HepG2 (cell line): Measurements from ENCODE around the gene FCAMR. TPM values are rescaled to one million over a fixed set of nuclear protein-coding genes. Genes with fewer than 3 reads are reported as not detected.

Experiments used
- ATAC-seq: fragments of 200-7000 bp; cut with Tn5 transposase; 3 replicates; pipeline ENCODE4 v1.9.1; 2020; ENCODE audit warnings: mild to moderate bottlenecking, moderate library complexity
- BruUV-seq: library from RNA; stranded (reverse); fragments of 400-500 nt; replicated peaks from 2 replicates; lab custom pipeline; 2021; lab: Mats Ljungman, UMichigan
- CTCF ChIA-PET: fragments of 300-600 bp; formaldehyde crosslinking; extraction: SDS; loops from one replicate; lab custom pipeline; 2021; ENCODE audit warnings: low total read pairs, inconsistent platforms, low intra/inter-chr PET ratio; lab: Yijun Ruan, JAX
- POLR2A ChIA-PET: fragments of 350-600 bp; sonication (Branson Sonifier 250); formaldehyde crosslinking; loops from one replicate; lab custom pipeline; 2020; ENCODE audit warnings: antibody characterized with exemption, inconsistent platforms; lab: Yijun Ruan, JAX
- DNase-seq: peaks from one replicate; pipeline ENCODE4 v3.0.0-alpha.2; 2015; ENCODE audit warnings: low spot score
- FAIRE-seq: peaks from 3 replicates; lab custom pipeline; 2011; peaks lifted over from hg19 to GRCh38; lab: Jason Lieb, UNC
- H2AFZ ChIP-seq: one replicate; pipeline ENCODE4 v1.6.1; 2011; ENCODE audit warnings: low read length, inconsistent platforms
- H3K27ac ChIP-seq: fragments of 300-600 bp; 3 replicates; pipeline ENCODE4 v1.8.0; 2011; ENCODE audit warnings: mixed run types, mild to moderate bottlenecking, mixed read lengths, low read length, inconsistent platforms; ENCODE audit not compliant: insufficient read depth; ENCODE audit errors: extremely low read length
- H3K27me3 ChIP-seq, 2 experiments: fragments of 200-600 bp in 1 of 2; 2 replicates in 1 of 2; 3 replicates in 1 of 2; pipeline versions ENCODE4 v1.6.0 to v1.8.0; 2011; ENCODE audit warnings: low read length in 2 of 2, mild to moderate bottlenecking in 2 of 2, moderate library complexity in 2 of 2, inconsistent platforms in 1 of 2; ENCODE audit not compliant: insufficient read depth in 2 of 2, control insufficient read depth in 1 of 2
- H3K36me3 ChIP-seq, 2 experiments: fragments of 200-600 bp in 1 of 2; replicated peaks in 1 of 2; 2 replicates in 1 of 2; 3 replicates in 1 of 2; pipeline versions ENCODE4 v1.5.1 to v1.8.0; 2011; ENCODE audit warnings: low read length in 2 of 2, inconsistent platforms in 1 of 2; ENCODE audit not compliant: insufficient read depth in 2 of 2, control insufficient read depth in 1 of 2
- H3K4me1 ChIP-seq: 2 replicates; pipeline ENCODE4 v1.5.1; 2012; ENCODE audit warnings: low read length, inconsistent platforms; ENCODE audit not compliant: insufficient read depth
- H3K4me2 ChIP-seq: 2 replicates; pipeline ENCODE4 v1.6.0; 2011; ENCODE audit warnings: low read depth, low read length, inconsistent platforms
- H3K4me3 ChIP-seq, 3 experiments: fragments of 200-600 bp in 1 of 3; sonication (generic), shearing (Covaris generic) in 1 of 3; replicated peaks in 1 of 3; 2 replicates each; pipeline ENCODE4 v1.5.1; 2011 to 2016; ENCODE audit warnings: low read length in 3 of 3, inconsistent platforms in 2 of 3, low read depth in 2 of 3, mild to moderate bottlenecking in 2 of 3, control low read depth in 1 of 3, mixed read lengths in 1 of 3; ENCODE audit not compliant: insufficient read depth in 1 of 3
- H3K79me2 ChIP-seq: one replicate; pipeline ENCODE4 v1.6.1; 2011; ENCODE audit warnings: low read length, inconsistent platforms; ENCODE audit not compliant: insufficient read depth
- H3K9ac ChIP-seq: 2 replicates; pipeline ENCODE4 v1.6.0; 2011; ENCODE audit warnings: mild to moderate bottlenecking, low read depth, low read length, inconsistent platforms; ENCODE audit not compliant: insufficient read depth
- H3K9me3 ChIP-seq: 2 replicates; pipeline ENCODE4 v1.5.1; 2012; ENCODE audit warnings: mild to moderate bottlenecking, low read length
- H4K20me1 ChIP-seq: 2 replicates; pipeline ENCODE4 v1.6.0; 2011; ENCODE audit warnings: inconsistent platforms, mild to moderate bottlenecking, low read length, moderate library complexity; ENCODE audit not compliant: insufficient read depth
- HOXA3 ChIP-seq: sonication (generic); formaldehyde crosslinking; IDR thresholded peaks from 2 replicates; pipeline ENCODE4 v1.5.0; 2020; ENCODE audit warnings: missing genetic modification reagents
- KLF15 ChIP-seq: sonication (generic); formaldehyde crosslinking; IDR thresholded peaks from 2 replicates; pipeline ENCODE4 v1.8.1; 2023; ENCODE audit warnings: borderline replicate concordance, mild to moderate bottlenecking, inconsistent platforms, missing genetic modification reagents, mixed read lengths
- NCOR1 ChIP-seq: fragments of 200-600 bp; sonication (generic); IDR thresholded peaks from 2 replicates; pipeline ENCODE4 v1.7.0; 2017; ENCODE audit warnings: antibody characterized with exemption, low read length, borderline replicate concordance
- NR2F6 ChIP-seq, 2 experiments: IDR thresholded peaks; 2 replicates each; pipeline ENCODE4 v1.6.1; 2016; ENCODE audit warnings: antibody characterized with exemption in 1 of 2, mild to moderate bottlenecking in 1 of 2
- PAWR ChIP-seq: sonication (generic); formaldehyde crosslinking; IDR thresholded peaks from 2 replicates; pipeline ENCODE4 v1.4.0; 2020; ENCODE audit warnings: missing genetic modification reagents, mild to moderate bottlenecking, borderline replicate concordance
- SMAD3 ChIP-seq: sonication (generic); formaldehyde crosslinking; IDR thresholded peaks from 2 replicates; pipeline ENCODE4 v1.4.0; 2020; ENCODE audit warnings: missing genetic modification reagents
- ZFP36 ChIP-seq: fragments of 150-350 bp; IDR thresholded peaks from 2 replicates; pipeline ENCODE4 v1.6.1; 2018; ENCODE audit warnings: borderline replicate concordance, low read length, low read depth; ENCODE audit not compliant: partially characterized antibody
- ZNF205 ChIP-seq: IDR thresholded peaks from 2 replicates; pipeline ENCODE4 v1.6.1; 2018; ENCODE audit warnings: missing biosample characterization, missing genetic modification reagents
- ZNF235 ChIP-seq: sonication (generic); formaldehyde crosslinking; IDR thresholded peaks from 2 replicates; pipeline ENCODE4 v1.8.1; 2023; ENCODE audit warnings: mild to moderate bottlenecking, missing genetic modification reagents, borderline replicate concordance
- ZNF468 ChIP-seq: sonication (generic); formaldehyde crosslinking; IDR thresholded peaks from 2 replicates; pipeline ENCODE4 v1.8.0; 2022; ENCODE audit warnings: mild to moderate bottlenecking, moderate library complexity, missing genetic modification reagents
- ZNF749 ChIP-seq: sonication (generic); formaldehyde crosslinking; IDR thresholded peaks from 2 replicates; pipeline ENCODE4 v1.8.0; 2022; ENCODE audit warnings: mild to moderate bottlenecking, missing genetic modification reagents, moderate library complexity, borderline replicate concordance
- WGBS: methylation state at CpG from one replicate; pipeline ENCODE4 v1.1.6; 2017; ENCODE audit warnings: low lambda C conversion rate; 5-methylcytosine and 5-hydroxymethylcytosine counted together
- in situ Hi-C: cut with HindIII; loops from 2 replicates; pipeline ENCODE4 v1.10.0; 2017; ENCODE audit warnings: low pct_unique_long_range_greater_than_20kb; ENCODE audit not compliant: extremely low pct_ligation_motif_present
- intact Hi-C: fragments of 100-400 bp; cut with micrococcal nuclease; formaldehyde crosslinking; loops from one replicate; pipeline ENCODE4 v1.10.0; 2022; ENCODE audit not compliant: unreplicated experiment
- polyA plus RNA-seq, 8 experiments: library from polyadenylated mRNA; depleted of rRNA in 3 of 8; stranded (reverse) in 7 of 8; unstranded in 1 of 8; fragments of >200 nt; fragmentation: Illumina TruSeq in 4 of 8; extraction: Trizol in 4 of 8; gene quantifications; 2 replicates each; pipeline versions ENCODE4 v1.2.1 to v1.2.3, GENCODE V29; 2011 to 2016; ENCODE audit warnings: low read depth in 4 of 8, missing spikeins in 1 of 8, mixed read lengths in 1 of 8; ENCODE audit not compliant: insufficient read depth in 1 of 8
- total RNA-seq, 5 experiments: library from RNA; depleted of rRNA; stranded (reverse); fragments of >200 nt; fragmentation: Illumina TruSeq; extraction: Trizol; gene quantifications; 2 replicates each; pipeline ENCODE4 v1.2.3, GENCODE V29; 2016; ENCODE audit warnings: low read depth in 1 of 5
- TF ChIP-seq, protein P1 (sequence below), 2 experiments: sonication (generic) in 1 of 2; formaldehyde crosslinking in 1 of 2; IDR thresholded peaks; 2 replicates each; pipeline versions ENCODE4 v1.5.1 to v1.6.1; 2011 to 2020; ENCODE audit warnings: borderline replicate concordance in 1 of 2, low read depth in 1 of 2, low read length in 1 of 2, mild to moderate bottlenecking in 1 of 2, missing genetic modification reagents in 1 of 2, moderate library complexity in 1 of 2

The FCAMR gene
- total and polyA plus RNA-seq, 2 of the 13 experiments (the other 11 are each of a cell fraction or from before 2014, with no cell fraction given) = not detected

DNA sequence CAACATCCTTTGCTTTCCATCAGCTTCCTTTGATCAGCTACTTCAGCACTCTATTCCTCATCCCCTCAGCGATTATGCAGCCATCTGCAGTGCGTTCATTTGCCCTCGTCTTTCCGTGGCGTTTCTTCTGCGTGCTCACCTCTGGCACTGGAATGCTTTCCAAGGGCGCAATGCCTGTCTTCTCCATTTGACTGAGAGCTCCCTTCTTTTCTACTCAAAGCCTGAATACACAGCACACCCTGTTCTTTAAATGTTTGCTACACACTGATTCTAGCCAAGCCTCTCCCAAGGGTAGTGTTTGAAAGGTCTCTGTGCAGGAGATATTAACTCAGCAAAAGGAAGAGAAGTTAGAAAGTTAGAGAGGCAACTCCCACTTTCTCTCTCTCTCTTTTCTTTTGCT, 39.7 kb upstream of the FCAMR start:
- Histone ChIP-seq H3K79me2 (no peaks in the 10 kb centered on the region), H3K4me1 (peaks cover 61% of the 10 kb centered on the region), H3K27ac (peak overlapping the region; percentile 71), H3K4me2 (peak overlapping the region; percentile 54), H4K20me1 (no peaks in the 10 kb centered on the region), H3K9me3 (no peaks in the 10 kb centered on the region), H3K36me3 (no peaks in the 10 kb centered on the region), H3K9ac (peak overlapping the region; percentile 34; the same call in 1 of the 2 replicates), H3K4me3 (no peak overlapping the region), H3K27me3 (no peaks in the 10 kb centered on the region), H2AFZ (no peak overlapping the region)
- no peak for ATAC-seq
- ChIA-PET POLR2A (interaction anchor here (1.1 to 1.9 kb wide), 5 partner anchors 9 to 43 kb away, joined by 3 to 11 read pairs (median 7); partner anchors contain the start of genes C1orf116 and PFKFB2), CTCF (no interaction called here)
- DNase-seq = no peak
- in situ Hi-C loops = no loop called here
- BruUV-seq = no TSS peak
- intact Hi-C loops = loop anchor here (1.0 kb wide), 1 partner anchor 11 kb away; no protein-coding TSS in a partner anchor
- TF ChIP-seq ZNF468 (CRISPR knock-in tag) (no peak), ZNF205 (CRISPR knock-in tag) (0 out of 2 replicates have a peak, but pooled peaks have one; percentile 6)
- 96% methylated on average over 7 of the region's 7 CpGs for WGBS
- FAIRE-seq = no peak

DNA sequence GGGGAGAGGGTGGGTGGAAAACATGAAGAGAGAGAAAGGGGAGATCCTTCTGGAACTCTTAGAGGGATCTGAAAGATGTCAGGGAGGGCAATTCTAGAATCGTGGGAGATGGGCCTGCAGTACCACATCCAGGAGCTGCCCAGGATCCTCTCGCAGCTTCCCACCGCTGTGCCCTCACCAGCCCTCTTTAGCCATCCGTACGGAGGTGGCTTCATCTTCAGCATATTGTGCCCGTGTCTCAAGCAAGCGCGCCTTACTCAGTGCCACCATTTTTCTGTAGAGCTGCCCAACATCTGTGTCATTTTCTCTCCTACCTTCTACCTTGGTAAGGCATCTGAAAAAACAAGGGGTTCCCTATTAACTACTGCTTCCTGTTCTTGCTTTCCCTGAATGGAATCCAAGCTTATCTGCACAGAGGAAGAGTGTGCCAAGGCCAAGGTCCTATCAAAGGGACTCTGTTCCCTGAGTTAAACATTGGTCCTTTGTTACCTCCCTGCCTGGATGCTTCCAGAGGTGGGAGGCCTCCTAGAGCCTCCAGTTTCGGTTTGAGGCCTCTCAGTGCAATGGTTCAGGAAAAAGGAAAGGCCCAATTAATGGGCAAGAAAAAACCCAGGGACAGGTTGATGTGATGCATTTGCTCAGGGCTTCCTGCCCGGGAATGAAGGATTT, 39.1 kb upstream of the FCAMR start:
- in situ Hi-C loops = no loop called here
- FAIRE-seq = peak; percentile 94
- peak; percentile 92 for DNase-seq
- H3K9me3 ChIP-seq = no peaks in the 10 kb centered on the region
- H2AFZ ChIP-seq = no peak overlapping the region
- no peak overlapping the region; a peak in 1 of 6 replicates for H3K4me3 ChIP-seq
- H4K20me1 ChIP-seq = no peaks in the 10 kb centered on the region
- peaks cover 67% of the 10 kb centered on the region for H3K4me1 ChIP-seq
- H3K9ac ChIP-seq = peak overlapping the region; percentile 34; the same call in 1 of the 2 replicates
- BruUV-seq = no TSS peak
- peak; percentile 81 for ATAC-seq
- H3K27me3 ChIP-seq = no peaks in the 10 kb centered on the region
- no peaks in the 10 kb centered on the region for H3K79me2 ChIP-seq
- CTCF ChIA-PET = no interaction called here
- H3K27ac ChIP-seq = peak overlapping the region; percentile 71
- 73% methylated on average over 10 of the region's 10 CpGs for WGBS
- H3K4me2 ChIP-seq = peak overlapping the region; percentile 54
- POLR2A ChIA-PET = interaction anchor here (1.1 to 1.9 kb wide), 5 partner anchors 10 to 44 kb away, joined by 3 to 11 read pairs (median 7); partner anchors contain the start of genes C1orf116 and PFKFB2
- no peaks in the 10 kb centered on the region for H3K36me3 ChIP-seq
- intact Hi-C loops = loop anchor here (1.0 kb wide), 1 partner anchor 12 kb away; no protein-coding TSS in a partner anchor
- no peak for TF ChIP-seq ZNF235
- peak; percentile 70 for TF ChIP-seq HOXA3
- TF ChIP-seq KLF15 = no peak
- TF ChIP-seq, protein P1, sequence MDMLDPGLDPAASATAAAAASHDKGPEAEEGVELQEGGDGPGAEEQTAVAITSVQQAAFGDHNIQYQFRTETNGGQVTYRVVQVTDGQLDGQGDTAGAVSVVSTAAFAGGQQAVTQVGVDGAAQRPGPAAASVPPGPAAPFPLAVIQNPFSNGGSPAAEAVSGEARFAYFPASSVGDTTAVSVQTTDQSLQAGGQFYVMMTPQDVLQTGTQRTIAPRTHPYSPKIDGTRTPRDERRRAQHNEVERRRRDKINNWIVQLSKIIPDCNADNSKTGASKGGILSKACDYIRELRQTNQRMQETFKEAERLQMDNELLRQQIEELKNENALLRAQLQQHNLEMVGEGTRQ (IDR thresholded peaks at IDR 0.05; ENCODE audit: low read depth, low read length) = no peak
- TF ChIP-seq, protein P1 (CRISPR knock-in tag; IDR thresholded peaks at IDR 0.05; ENCODE audit: borderline replicate concordance) = no peak
- 0 out of 2 replicates have a peak, but pooled peaks have one; percentile 33 for TF ChIP-seq SMAD3 (CRISPR knock-in tag)
- TF ChIP-seq PAWR (CRISPR knock-in tag) = no peak
- TF ChIP-seq ZNF749 (CRISPR knock-in tag) = no peak
- no peak for TF ChIP-seq ZFP36
- TF ChIP-seq NCOR1 = no peak
- no peak for TF ChIP-seq NR2F6 (IDR thresholded peaks at IDR 0.05)
- TF ChIP-seq NR2F6 (CRISPR knock-in tag; IDR thresholded peaks at IDR 0.05) = peak; percentile 66
